ENCODE results near the gene SNX18.
A peak's percentile ranks its signal among the peaks of the same experiment; 100 is the strongest.

Gene SNX18

GRCh38 chr5:54525261-54525660 is 7.7 kb downstream of the SNX18 start:
- no peak overlapping the region for H3K4me3 ChIP-seq (ENCODE audit: low read length)
- TF ChIP-seq CTCF (IDR thresholded peaks at IDR 0.05; ENCODE audit: insufficient read depth, low read depth, low read length, missing control alignments): no peak
- DNase-seq (ENCODE audit: low read depth): no peak

- no peak overlapping the region for H3K4me3 ChIP-seq (ENCODE audit: low read length)
- no peak for TF ChIP-seq CTCF (IDR thresholded peaks at IDR 0.05; ENCODE audit: insufficient read depth, low read depth, low read length, missing control alignments)
- no peak for DNase-seq (ENCODE audit: low read depth)
Measured at GRCh38 chr5:54525692-54526091, 8.1 kb downstream of the SNX18 start.

GRCh38 chr5:54526604-54527288 is 9.2 kb downstream of the SNX18 start:
- TF ChIP-seq CTCF (IDR thresholded peaks at IDR 0.05; ENCODE audit: insufficient read depth, low read depth, low read length, missing control alignments): no peak
- no peak overlapping the region for H3K4me3 ChIP-seq (ENCODE audit: low read length)

GRCh38 chr5:54528633-54529209 is 11.2 kb downstream of the SNX18 start:
- no peak for DNase-seq (ENCODE audit: low read depth)
- no peak overlapping the region for H3K4me3 ChIP-seq (ENCODE audit: low read length)
- no peak for TF ChIP-seq CTCF (IDR thresholded peaks at IDR 0.05; ENCODE audit: insufficient read depth, low read depth, low read length, missing control alignments)

More at GRCh38 chr5:54526604-54527288, 9.2 kb downstream of the SNX18 start:
- DNase-seq (ENCODE audit: low read depth): no peak

GRCh38 chr5:54529565-54529964 is 12.0 kb downstream of the SNX18 start:
- no peak for DNase-seq (ENCODE audit: low read depth)
- H3K4me3 ChIP-seq (ENCODE audit: low read length): no peak overlapping the region
- TF ChIP-seq CTCF (IDR thresholded peaks at IDR 0.05; ENCODE audit: insufficient read depth, low read depth, low read length, missing control alignments): no peak

GRCh38 chr5:54531546-54531945 is 14.0 kb downstream of the SNX18 start:
- peak; percentile 47 for DNase-seq (ENCODE audit: low read depth)
- no peak overlapping the region for H3K4me3 ChIP-seq (ENCODE audit: low read length)
- TF ChIP-seq CTCF (IDR thresholded peaks at IDR 0.05; ENCODE audit: insufficient read depth, low read depth, low read length, missing control alignments): no peak

Data from epithelial cell of esophagus (primary cell).